ENCODE data around the gene LDLR. TPM values are rescaled to one million over a fixed set of nuclear protein-coding genes. Genes with fewer than 3 reads are reported as not detected.
"Not testable (repeated sequence)": the region's sequence is repeated elsewhere in the genome, so short reads cannot be mapped to it uniquely, and the experiment has no call there.

Gene LDLR
- total and polyA plus RNA-seq, 2 donors (not counting 1 experiment from before 2014, with no cell fraction given) = 1.8 to 4.8 TPM

DNA sequence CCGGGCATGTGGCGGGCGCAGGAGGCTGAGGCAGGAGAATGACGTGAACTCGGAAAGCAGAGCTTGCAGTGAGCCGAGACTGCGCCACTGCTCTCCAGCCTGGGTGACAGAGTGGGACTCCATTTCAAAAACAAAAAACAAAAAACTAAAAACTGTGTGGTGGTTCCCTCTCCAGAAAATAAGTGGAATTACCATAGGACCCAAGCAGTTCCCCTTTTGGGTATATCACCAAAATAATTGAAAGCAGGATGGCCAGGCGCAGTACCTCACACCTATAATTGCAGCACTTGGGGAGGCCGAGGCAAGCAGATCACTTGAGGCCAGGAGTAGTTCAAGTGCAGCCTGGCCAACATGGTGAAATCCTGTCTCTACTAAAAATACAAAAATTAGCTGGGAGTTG is 15.7 kb upstream of the LDLR start:
- Mint-ChIP-seq H3K27ac (no peak overlapping the region), H3K4me3 (no peak overlapping the region), H3K27me3 (peaks cover 15% of the 10 kb centered on the region), H3K4me1 (peaks cover 11% of the 10 kb centered on the region), H3K9me3 (ENCODE audit: insufficient read depth) (no peaks in the 10 kb centered on the region)
- Histone ChIP-seq H3K27ac (ENCODE audit: low read length in 2 of 2) (no peak overlapping the region), H3K9me3 (ENCODE audit: control extremely low read depth in 1 of 3, control insufficient read depth in 2 of 3, insufficient read depth in 1 of 3, low read length in 2 of 3) (peaks cover 0 to 13% (median 0%) of the 10 kb centered on the region in 3 donors), H3K27me3 (replicated peaks in 1 of 4; ENCODE audit: control extremely low read depth in 1 of 4, control insufficient read depth in 3 of 4, insufficient read depth in 4 of 4, low read length in 3 of 4) (peaks cover 0 to 8% (median 2%) of the 10 kb centered on the region in 4 experiments), H4K20me1 (ENCODE audit: control insufficient read depth, insufficient read depth, low read length, poor library complexity, severe bottlenecking) (no peaks in the 10 kb centered on the region), H3K36me3 (replicated peaks in 1 of 2; ENCODE audit: control extremely low read depth in 1 of 2, control insufficient read depth in 1 of 2, extremely low read depth in 1 of 2, insufficient read depth in 2 of 2, low read length in 1 of 2) (no peaks in the 10 kb centered on the region), H2AFZ (ENCODE audit: insufficient read depth, low read depth, low read length, poor library complexity, severe bottlenecking) (no peak overlapping the region), H3K4me2 (replicated peaks; ENCODE audit: low read depth, low read length, poor library complexity, severe bottlenecking) (no peak overlapping the region), H3K4me1 (ENCODE audit: control insufficient read depth in 2 of 2, insufficient read depth in 2 of 2, low read length in 2 of 2) (peaks cover 7 to 8% of the 10 kb centered on the region in 2 donors), H3K4me3 (ENCODE audit: control extremely low read depth in 1 of 5, extremely low read depth in 1 of 5, insufficient read depth in 1 of 5, low read depth in 2 of 5, low read length in 4 of 5) (no peak overlapping the region), H3K9ac (ENCODE audit: low read length) (no peak overlapping the region), H3K79me2 (ENCODE audit: control insufficient read depth, insufficient read depth, low read length) (no peaks in the 10 kb centered on the region)
- intact Hi-C loops (cut with micrococcal nuclease) = no loop called here
- WGBS (ENCODE audit: insufficient coverage) = 96% methylated on average over 7 of the region's 9 CpGs
- POLR2A ChIA-PET = interaction anchor here (0.6 kb wide), 1 partner anchor 358 kb away, joined by 4 read pairs; no protein-coding TSS in a partner anchor
- ATAC-seq (ENCODE audit: low read depth) (no peak), DNase-seq (no peak)
- TF ChIP-seq, protein P1, sequence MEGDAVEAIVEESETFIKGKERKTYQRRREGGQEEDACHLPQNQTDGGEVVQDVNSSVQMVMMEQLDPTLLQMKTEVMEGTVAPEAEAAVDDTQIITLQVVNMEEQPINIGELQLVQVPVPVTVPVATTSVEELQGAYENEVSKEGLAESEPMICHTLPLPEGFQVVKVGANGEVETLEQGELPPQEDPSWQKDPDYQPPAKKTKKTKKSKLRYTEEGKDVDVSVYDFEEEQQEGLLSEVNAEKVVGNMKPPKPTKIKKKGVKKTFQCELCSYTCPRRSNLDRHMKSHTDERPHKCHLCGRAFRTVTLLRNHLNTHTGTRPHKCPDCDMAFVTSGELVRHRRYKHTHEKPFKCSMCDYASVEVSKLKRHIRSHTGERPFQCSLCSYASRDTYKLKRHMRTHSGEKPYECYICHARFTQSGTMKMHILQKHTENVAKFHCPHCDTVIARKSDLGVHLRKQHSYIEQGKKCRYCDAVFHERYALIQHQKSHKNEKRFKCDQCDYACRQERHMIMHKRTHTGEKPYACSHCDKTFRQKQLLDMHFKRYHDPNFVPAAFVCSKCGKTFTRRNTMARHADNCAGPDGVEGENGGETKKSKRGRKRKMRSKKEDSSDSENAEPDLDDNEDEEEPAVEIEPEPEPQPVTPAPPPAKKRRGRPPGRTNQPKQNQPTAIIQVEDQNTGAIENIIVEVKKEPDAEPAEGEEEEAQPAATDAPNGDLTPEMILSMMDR (IDR thresholded peaks at IDR 0.05) = no peak
- CTCF ChIA-PET = no interaction called here

DNA sequence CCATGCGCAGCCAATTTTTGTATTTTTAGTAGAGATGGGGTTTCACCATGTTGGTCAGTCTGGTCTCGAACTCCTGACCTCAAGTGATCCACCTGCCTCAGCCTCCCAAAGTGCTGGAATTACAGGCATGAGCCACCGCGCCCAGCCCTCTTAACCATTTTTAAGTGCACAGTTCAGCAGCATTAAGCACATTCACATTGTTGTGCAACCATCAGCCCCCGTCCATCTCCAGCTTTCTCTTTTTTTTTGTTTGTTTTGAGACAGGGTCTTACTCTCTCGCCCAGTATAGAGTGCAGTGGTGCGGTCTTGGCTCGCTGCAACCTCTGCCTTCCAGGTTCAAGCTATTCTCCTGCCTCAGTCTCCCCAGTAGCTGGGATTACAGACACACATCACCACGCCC is 12.5 kb upstream of the LDLR start:
- H3K27ac Mint-ChIP-seq; H4K20me1 ChIP-seq (ENCODE audit: control insufficient read depth, insufficient read depth, low read length, poor library complexity, severe bottlenecking); H3K9me3 Mint-ChIP-seq (ENCODE audit: insufficient read depth); POLR2A ChIA-PET; H3K4me3 Mint-ChIP-seq; H3K27ac ChIP-seq (ENCODE audit: low read length in 2 of 2); H3K4me2 ChIP-seq (replicated peaks; ENCODE audit: low read depth, low read length, poor library complexity, severe bottlenecking); H3K27me3 ChIP-seq (replicated peaks in 1 of 4; ENCODE audit: control extremely low read depth in 1 of 4, control insufficient read depth in 3 of 4, insufficient read depth in 4 of 4, low read length in 3 of 4); intact Hi-C loops (cut with micrococcal nuclease); H3K36me3 ChIP-seq (replicated peaks in 1 of 2; ENCODE audit: control extremely low read depth in 1 of 2, control insufficient read depth in 1 of 2, extremely low read depth in 1 of 2, insufficient read depth in 2 of 2, low read length in 1 of 2); DNase-seq; H2AFZ ChIP-seq (ENCODE audit: insufficient read depth, low read depth, low read length, poor library complexity, severe bottlenecking); H3K4me3 ChIP-seq (ENCODE audit: control extremely low read depth in 1 of 5, extremely low read depth in 1 of 5, insufficient read depth in 1 of 5, low read depth in 2 of 5, low read length in 4 of 5); H3K79me2 ChIP-seq (ENCODE audit: control insufficient read depth, insufficient read depth, low read length); H3K9ac ChIP-seq (ENCODE audit: low read length); H3K4me1 ChIP-seq (ENCODE audit: control insufficient read depth in 2 of 2, insufficient read depth in 2 of 2, low read length in 2 of 2); ATAC-seq (ENCODE audit: low read depth): not testable (repeated sequence)
- CTCF ChIA-PET = interaction anchor here (1.6 kb wide), 1 partner anchor 41 kb away, joined by 6 read pairs; no protein-coding TSS in a partner anchor
- H3K9me3 ChIP-seq (ENCODE audit: control extremely low read depth in 1 of 3, control insufficient read depth in 2 of 3, insufficient read depth in 1 of 3, low read length in 2 of 3) = peaks cover 0 to 10% (median 0%) of the 10 kb centered on the region in 3 donors
- WGBS (ENCODE audit: insufficient coverage) = 93% methylated on average over 5 of the region's 9 CpGs
- peaks cover 28% of the 10 kb centered on the region for H3K27me3 Mint-ChIP-seq
- peaks cover 11% of the 10 kb centered on the region for H3K4me1 Mint-ChIP-seq
